ENCODE measurements around the gene CELF2.

DNA sequence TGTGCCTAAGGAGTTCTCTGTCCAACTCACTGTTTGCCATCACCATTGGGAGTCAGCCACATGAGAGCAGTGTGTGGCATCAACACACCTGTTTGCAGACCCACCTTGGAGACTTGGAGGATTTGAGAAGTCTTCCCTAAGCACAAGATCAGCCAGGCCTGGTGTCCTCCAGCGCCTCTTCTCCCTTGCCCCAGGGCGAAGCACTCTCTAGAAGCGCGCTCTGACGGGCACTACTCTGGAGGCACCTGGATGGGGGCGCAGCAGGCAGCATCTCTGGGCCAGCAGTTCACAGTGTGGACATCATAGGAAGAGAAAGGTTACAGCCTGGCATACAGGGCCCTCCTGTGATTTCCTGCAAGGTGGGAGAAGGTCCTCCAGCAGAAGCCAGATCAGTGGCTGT, 289.3 kb downstream of the CELF2 start:
- TF ChIP-seq LARP7 (IDR thresholded peaks at IDR 0.05) (no peak), IRF2 (CRISPR knock-in tag; IDR thresholded peaks at IDR 0.05) (no peak), FOXM1 (IDR thresholded peaks at IDR 0.05; ENCODE audit: low read depth) (no peak), FOXM1 (CRISPR knock-in tag; IDR thresholded peaks at IDR 0.05; ENCODE audit: low read depth) (no peak), POLR2AphosphoS2 (IDR thresholded peaks at IDR 0.05; ENCODE audit: low read length) (no peak), ZNF444 (CRISPR knock-in tag; IDR thresholded peaks at IDR 0.05) (no peak), SIN3A (IDR thresholded peaks at IDR 0.05; ENCODE audit: borderline replicate concordance in 2 of 2, control insufficient read depth in 1 of 2, low read depth in 2 of 2, low read length in 2 of 2) (no peak), MED1 (CRISPR knock-in tag; IDR thresholded peaks at IDR 0.05; ENCODE audit: borderline replicate concordance) (no peak)
- TF ChIP-seq, protein P1, sequence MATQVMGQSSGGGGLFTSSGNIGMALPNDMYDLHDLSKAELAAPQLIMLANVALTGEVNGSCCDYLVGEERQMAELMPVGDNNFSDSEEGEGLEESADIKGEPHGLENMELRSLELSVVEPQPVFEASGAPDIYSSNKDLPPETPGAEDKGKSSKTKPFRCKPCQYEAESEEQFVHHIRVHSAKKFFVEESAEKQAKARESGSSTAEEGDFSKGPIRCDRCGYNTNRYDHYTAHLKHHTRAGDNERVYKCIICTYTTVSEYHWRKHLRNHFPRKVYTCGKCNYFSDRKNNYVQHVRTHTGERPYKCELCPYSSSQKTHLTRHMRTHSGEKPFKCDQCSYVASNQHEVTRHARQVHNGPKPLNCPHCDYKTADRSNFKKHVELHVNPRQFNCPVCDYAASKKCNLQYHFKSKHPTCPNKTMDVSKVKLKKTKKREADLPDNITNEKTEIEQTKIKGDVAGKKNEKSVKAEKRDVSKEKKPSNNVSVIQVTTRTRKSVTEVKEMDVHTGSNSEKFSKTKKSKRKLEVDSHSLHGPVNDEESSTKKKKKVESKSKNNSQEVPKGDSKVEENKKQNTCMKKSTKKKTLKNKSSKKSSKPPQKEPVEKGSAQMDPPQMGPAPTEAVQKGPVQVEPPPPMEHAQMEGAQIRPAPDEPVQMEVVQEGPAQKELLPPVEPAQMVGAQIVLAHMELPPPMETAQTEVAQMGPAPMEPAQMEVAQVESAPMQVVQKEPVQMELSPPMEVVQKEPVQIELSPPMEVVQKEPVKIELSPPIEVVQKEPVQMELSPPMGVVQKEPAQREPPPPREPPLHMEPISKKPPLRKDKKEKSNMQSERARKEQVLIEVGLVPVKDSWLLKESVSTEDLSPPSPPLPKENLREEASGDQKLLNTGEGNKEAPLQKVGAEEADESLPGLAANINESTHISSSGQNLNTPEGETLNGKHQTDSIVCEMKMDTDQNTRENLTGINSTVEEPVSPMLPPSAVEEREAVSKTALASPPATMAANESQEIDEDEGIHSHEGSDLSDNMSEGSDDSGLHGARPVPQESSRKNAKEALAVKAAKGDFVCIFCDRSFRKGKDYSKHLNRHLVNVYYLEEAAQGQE (IDR thresholded peaks at IDR 0.05; ENCODE audit: borderline replicate concordance), result no peak
- TF ChIP-seq, protein P1 (CRISPR knock-in tag; IDR thresholded peaks at IDR 0.05; ENCODE audit: low read depth), result no peak

All from K562 (cell line).